Lower lobe of right lung (tissue), 2 donors: ENCODE data around the gene CKM. TPM values are rescaled to one million over a fixed set of nuclear protein-coding genes. Genes with fewer than 3 reads are reported as not detected.

ENCODE experiments used
- ATAC-seq, 2 donors: fragments of 200-7000 bp; cut with Tn5 transposase; one replicate each; pipeline ENCODE4 v1.9.1; 2020 to 2022; ENCODE audit warnings: mild to moderate bottlenecking in 2 of 2, moderate library complexity in 2 of 2
- DNase-seq: peaks from one replicate; pipeline ENCODE4 v3.0.0-alpha.2; 2020
- H3K27ac ChIP-seq: fragments of 200-600 bp; one replicate; pipeline ENCODE4 v1.8.0; 2022
- H3K27me3 ChIP-seq: fragments of 200-600 bp; one replicate; pipeline ENCODE4 v1.8.0; 2022; ENCODE audit warnings: low read depth
- H3K36me3 ChIP-seq: fragments of 200-600 bp; one replicate; pipeline ENCODE4 v1.8.0; 2022; ENCODE audit warnings: mild to moderate bottlenecking
- H3K4me1 ChIP-seq: fragments of 200-600 bp; one replicate; pipeline ENCODE4 v1.8.0; 2022
- H3K4me3 ChIP-seq: fragments of 200-600 bp; one replicate; pipeline ENCODE4 v1.8.0; 2022; ENCODE audit warnings: mild to moderate bottlenecking
- H3K9me3 ChIP-seq: fragments of 200-600 bp; one replicate; pipeline ENCODE4 v1.8.0; 2022
- intact Hi-C: fragments of 100-400 bp; cut with DNase I; formaldehyde crosslinking; loops from one replicate; pipeline ENCODE4 v1.11.0; 2022
- total RNA-seq: library from RNA; stranded (reverse); fragmentation: NEBNext Ultra II Directional; extraction: Animal tissue kit (Norgen Biotek cat#: 25700); gene quantifications from one replicate; pipeline ENCODE4 v1.2.1, GENCODE V29; 2021
- TF ChIP-seq, protein P1 (sequence below): fragments of 200-600 bp; IDR thresholded peaks from one replicate; pipeline ENCODE4 v1.8.0; 2022; ENCODE audit warnings: antibody characterized with exemption, mild to moderate bottlenecking
- donor health status: DM: no; HTN: yes; CAD: no; lungs with severe emphysema.

The CKM gene
- total RNA-seq, 1 donor from 2014 or later, result 0.24 TPM

DNA sequence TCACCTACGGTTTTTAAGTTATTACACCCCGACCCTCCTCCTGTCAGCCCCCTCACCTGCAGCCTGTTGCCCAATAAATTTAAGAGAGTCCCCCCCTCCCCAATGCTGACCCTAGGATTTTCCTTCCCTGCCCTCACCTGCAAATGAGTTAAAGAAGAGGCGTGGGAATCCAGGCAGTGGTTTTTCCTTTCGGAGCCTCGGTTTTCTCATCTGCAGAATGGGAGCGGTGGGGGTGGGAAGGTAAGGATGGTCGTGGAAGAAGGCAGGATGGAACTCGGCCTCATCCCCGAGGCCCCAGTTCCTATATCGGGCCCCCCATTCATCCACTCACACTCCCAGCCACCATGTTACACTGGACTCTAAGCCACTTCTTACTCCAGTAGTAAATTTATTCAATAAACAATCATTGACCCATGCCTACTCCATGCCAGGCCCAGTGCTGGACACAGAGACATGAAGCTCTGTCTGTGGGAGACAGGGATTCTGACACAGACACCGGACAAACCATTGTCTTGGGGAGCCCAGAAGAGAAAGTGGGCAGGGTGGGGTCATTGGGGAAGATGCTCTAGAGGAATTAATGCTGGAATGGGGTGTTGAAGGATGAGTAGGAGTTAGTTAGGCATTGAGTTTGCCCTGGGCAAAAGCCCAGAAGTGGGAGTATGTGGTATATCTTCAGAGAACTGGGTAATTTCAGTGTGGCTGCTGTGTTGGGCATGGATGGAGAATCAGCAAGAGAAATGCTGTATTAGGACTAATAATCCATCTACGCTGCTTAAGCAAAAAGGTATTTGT lies 19.2 kb downstream of the CKM start:
- intact Hi-C loops, result no loop called here

DNA sequence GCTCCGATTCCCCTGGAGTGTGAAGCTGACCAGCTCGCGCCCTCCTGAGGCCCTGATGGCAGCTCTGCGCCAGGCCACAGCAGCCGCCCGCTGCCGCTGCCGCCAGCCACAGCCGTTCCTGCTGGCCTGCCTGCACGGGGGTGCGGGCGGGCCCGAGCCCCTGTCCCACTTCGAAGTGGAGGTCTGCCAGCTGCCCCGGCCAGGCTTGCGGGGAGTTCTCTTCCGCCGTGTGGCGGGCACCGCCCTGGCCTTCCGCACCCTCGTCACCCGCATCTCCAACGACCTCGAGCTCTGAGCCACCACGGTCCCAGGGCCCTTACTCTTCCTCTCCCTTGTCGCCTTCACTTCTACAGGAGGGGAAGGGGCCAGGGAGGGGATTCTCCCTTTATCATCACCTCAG lies 20.3 kb downstream of the CKM start:
- DNase-seq, result no peak
- intact Hi-C loops, result no loop called here
- ATAC-seq, result no peak
- no peak overlapping the region for H3K27ac ChIP-seq
- no peak overlapping the region for H3K4me3 ChIP-seq
- peaks cover 24% of the 10 kb centered on the region for H3K36me3 ChIP-seq
- TF ChIP-seq, protein P1, sequence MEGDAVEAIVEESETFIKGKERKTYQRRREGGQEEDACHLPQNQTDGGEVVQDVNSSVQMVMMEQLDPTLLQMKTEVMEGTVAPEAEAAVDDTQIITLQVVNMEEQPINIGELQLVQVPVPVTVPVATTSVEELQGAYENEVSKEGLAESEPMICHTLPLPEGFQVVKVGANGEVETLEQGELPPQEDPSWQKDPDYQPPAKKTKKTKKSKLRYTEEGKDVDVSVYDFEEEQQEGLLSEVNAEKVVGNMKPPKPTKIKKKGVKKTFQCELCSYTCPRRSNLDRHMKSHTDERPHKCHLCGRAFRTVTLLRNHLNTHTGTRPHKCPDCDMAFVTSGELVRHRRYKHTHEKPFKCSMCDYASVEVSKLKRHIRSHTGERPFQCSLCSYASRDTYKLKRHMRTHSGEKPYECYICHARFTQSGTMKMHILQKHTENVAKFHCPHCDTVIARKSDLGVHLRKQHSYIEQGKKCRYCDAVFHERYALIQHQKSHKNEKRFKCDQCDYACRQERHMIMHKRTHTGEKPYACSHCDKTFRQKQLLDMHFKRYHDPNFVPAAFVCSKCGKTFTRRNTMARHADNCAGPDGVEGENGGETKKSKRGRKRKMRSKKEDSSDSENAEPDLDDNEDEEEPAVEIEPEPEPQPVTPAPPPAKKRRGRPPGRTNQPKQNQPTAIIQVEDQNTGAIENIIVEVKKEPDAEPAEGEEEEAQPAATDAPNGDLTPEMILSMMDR, result no peak
- no peaks in the 10 kb centered on the region for H3K9me3 ChIP-seq
- H3K27me3 ChIP-seq, result no peaks in the 10 kb centered on the region
- H3K4me1 ChIP-seq, result no peaks in the 10 kb centered on the region

More for the DNA sequence above, 19.2 kb downstream of the CKM start:
- Histone ChIP-seq H3K36me3 (peaks cover 22% of the 10 kb centered on the region), H3K9me3 (no peaks in the 10 kb centered on the region), H3K4me1 (no peaks in the 10 kb centered on the region), H3K27ac (no peak overlapping the region), H3K4me3 (no peak overlapping the region), H3K27me3 (no peaks in the 10 kb centered on the region)
- DNase-seq (no peak), ATAC-seq (no peak)
- TF ChIP-seq, protein P1, result no peak

DNA sequence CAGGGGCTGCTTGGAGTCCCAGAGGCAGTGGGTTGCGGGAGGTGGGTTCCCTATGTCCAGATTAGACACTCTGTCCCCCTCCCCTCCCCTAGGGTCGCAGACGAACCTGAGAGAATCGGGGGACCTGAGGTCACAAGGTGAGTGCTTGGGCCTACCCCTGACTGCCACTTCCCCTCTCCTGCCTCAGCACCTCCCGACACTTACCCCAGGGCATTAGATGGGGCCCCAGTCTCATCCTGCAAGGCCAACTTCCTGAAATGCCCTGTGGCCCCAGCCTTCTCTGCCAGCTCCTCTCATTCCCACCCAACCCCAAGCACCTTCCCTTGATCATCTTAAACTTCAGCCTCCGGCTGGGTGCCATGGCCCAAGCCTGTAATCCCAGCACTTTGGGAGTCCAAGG lies 23.0 kb downstream of the CKM start:
- H3K9me3 ChIP-seq, result no peaks in the 10 kb centered on the region
- TF ChIP-seq, protein P1, result no peak
- no peaks in the 10 kb centered on the region for H3K27me3 ChIP-seq
- no peak for ATAC-seq
- no peak overlapping the region for H3K4me3 ChIP-seq
- intact Hi-C loops, result no loop called here
- no peak for DNase-seq
- peaks cover 47% of the 10 kb centered on the region for H3K36me3 ChIP-seq
- H3K4me1 ChIP-seq, result no peaks in the 10 kb centered on the region
- H3K27ac ChIP-seq, result no peak overlapping the region

GRCh38 chr19:45298264-45298663 lies 24.4 kb downstream of the CKM start:
- H3K36me3 ChIP-seq, result peaks cover 59% of the 10 kb centered on the region
- no peak overlapping the region for H3K27ac ChIP-seq
- no peaks in the 10 kb centered on the region for H3K27me3 ChIP-seq
- no peak overlapping the region for H3K4me3 ChIP-seq
- intact Hi-C loops, result no loop called here
- H3K4me1 ChIP-seq, result no peaks in the 10 kb centered on the region
- DNase-seq, result no peak
- no peaks in the 10 kb centered on the region for H3K9me3 ChIP-seq
- TF ChIP-seq, protein P1, result no peak
- no peak for ATAC-seq

GRCh38 chr19:45297674-45298073 lies 25.0 kb downstream of the CKM start:
- ATAC-seq (no peak), DNase-seq (no peak)
- peaks cover 57% of the 10 kb centered on the region for H3K36me3 ChIP-seq
- H3K27ac ChIP-seq, result no peak overlapping the region
- intact Hi-C loops, result no loop called here
- H3K4me3 ChIP-seq, result no peak overlapping the region
- no peaks in the 10 kb centered on the region for H3K9me3 ChIP-seq
- TF ChIP-seq, protein P1, result no peak
- no peaks in the 10 kb centered on the region for H3K27me3 ChIP-seq
- H3K4me1 ChIP-seq, result no peaks in the 10 kb centered on the region
